ENCODE data around the gene C2CD4A.

DNA sequence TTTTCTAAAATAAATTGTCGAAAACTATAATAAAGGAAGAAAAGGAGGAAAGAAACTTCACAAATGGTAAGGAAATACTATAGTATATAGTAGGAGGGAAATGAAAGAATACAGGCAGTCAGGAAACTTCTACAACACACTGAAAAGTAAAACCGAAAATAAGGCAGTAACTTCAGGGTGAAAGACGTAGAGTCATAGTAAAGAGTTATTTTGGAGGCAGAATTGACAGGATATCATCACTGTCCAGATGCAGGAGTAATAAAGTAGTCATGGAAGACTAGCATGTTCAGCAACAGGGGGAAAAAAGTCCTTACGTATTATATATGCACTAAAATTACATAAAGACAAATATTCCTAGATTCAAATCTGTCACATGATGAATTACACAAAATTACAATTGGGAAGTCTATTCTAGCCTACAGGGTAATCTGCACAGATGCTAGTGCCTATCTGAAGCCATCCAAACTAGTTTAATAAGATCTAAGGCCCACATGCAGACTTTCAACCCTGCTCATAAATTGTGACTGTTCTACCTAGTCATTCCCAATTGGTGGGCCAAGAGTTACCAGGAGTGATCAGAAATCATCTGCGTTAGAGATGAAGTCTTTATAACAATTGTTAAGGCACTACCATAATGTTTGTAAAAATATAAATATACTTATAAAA, 20.6 kb upstream of the C2CD4A start:
- TF ChIP-seq, protein P1, sequence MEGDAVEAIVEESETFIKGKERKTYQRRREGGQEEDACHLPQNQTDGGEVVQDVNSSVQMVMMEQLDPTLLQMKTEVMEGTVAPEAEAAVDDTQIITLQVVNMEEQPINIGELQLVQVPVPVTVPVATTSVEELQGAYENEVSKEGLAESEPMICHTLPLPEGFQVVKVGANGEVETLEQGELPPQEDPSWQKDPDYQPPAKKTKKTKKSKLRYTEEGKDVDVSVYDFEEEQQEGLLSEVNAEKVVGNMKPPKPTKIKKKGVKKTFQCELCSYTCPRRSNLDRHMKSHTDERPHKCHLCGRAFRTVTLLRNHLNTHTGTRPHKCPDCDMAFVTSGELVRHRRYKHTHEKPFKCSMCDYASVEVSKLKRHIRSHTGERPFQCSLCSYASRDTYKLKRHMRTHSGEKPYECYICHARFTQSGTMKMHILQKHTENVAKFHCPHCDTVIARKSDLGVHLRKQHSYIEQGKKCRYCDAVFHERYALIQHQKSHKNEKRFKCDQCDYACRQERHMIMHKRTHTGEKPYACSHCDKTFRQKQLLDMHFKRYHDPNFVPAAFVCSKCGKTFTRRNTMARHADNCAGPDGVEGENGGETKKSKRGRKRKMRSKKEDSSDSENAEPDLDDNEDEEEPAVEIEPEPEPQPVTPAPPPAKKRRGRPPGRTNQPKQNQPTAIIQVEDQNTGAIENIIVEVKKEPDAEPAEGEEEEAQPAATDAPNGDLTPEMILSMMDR (IDR thresholded peaks at IDR 0.05), result no peak
- no peak for TF ChIP-seq POLR2A (IDR thresholded peaks at IDR 0.05)

Data from esophagus squamous epithelium (tissue), 4 donors.